ENCODE results near the gene RBBP8. TPM values are rescaled to one million over a fixed set of nuclear protein-coding genes. Genes with fewer than 3 reads are reported as not detected.

Gene RBBP8
- total RNA-seq, 1 experiment from 2014 or later: 65.2 TPM

DNA sequence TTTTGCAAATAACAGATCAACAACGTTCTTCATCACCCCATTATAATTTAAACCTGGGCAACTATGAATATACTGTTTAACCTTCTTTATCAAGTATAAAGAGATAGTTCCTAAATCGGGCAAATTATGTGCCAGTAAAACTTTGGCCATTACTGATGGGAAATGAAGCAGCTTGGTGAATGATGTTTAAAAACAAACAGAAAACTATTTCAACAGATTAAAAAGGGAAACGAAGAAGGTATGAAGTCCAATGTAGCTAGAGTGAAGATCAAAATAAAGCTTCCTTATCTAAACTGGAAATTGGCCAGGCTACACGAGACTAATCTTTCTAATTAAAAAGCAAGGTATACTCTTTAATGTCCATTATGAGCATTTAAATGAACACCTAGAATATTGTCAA lies 6.7 kb upstream of the RBBP8 start:
- Histone ChIP-seq H3K4me2 (ENCODE audit: insufficient read depth, insufficient read length, low read length) (no peak overlapping the region), H3K27ac (ENCODE audit: insufficient read length, low read depth, low read length) (no peak overlapping the region), H3K9me3 (ENCODE audit: control insufficient read depth, low read depth, low read length) (no peaks in the 10 kb centered on the region), H2BK15ac (ENCODE audit: low read depth, low read length) (no peak overlapping the region), H3K14ac (ENCODE audit: insufficient read depth, low read length) (no peak overlapping the region), H4K20me1 (ENCODE audit: control insufficient read depth, insufficient read depth, insufficient read length) (no peaks in the 10 kb centered on the region), H4K8ac (replicated peaks; ENCODE audit: insufficient read length, low read depth, low read length) (no peak overlapping the region), H4K91ac (ENCODE audit: insufficient read length, low read depth, low read length) (no peak overlapping the region), H2BK20ac (ENCODE audit: low read depth, low read length, poor library complexity, severe bottlenecking) (no peak overlapping the region), H2AK5ac (ENCODE audit: insufficient read length, low read length) (no peak overlapping the region), H3K4ac (ENCODE audit: low read depth, low read length) (no peak overlapping the region), H3K56ac (ENCODE audit: insufficient read length, low read depth, low read length) (no peak overlapping the region), H3K23ac (ENCODE audit: insufficient read length, low read depth, low read length) (no peak overlapping the region), H3K9ac (ENCODE audit: extremely low read depth, insufficient read length, low read length) (no peak overlapping the region), H3K27me3 (ENCODE audit: insufficient read depth, low read length) (no peaks in the 10 kb centered on the region), H2BK120ac (ENCODE audit: low read depth, low read length, poor library complexity, severe bottlenecking) (no peak overlapping the region), H2AFZ (ENCODE audit: low read length) (no peak overlapping the region), H2BK12ac (ENCODE audit: insufficient read length, low read depth, low read length) (no peak overlapping the region), H3T11ph (ENCODE audit: low read length) (no peak overlapping the region), H3K4me1 (ENCODE audit: insufficient read depth, low read length) (no peaks in the 10 kb centered on the region), H3K23me2 (ENCODE audit: insufficient read length, low read depth, low read length, poor library complexity, severe bottlenecking) (no peaks in the 10 kb centered on the region), H4K5ac (ENCODE audit: insufficient read length, low read depth, low read length) (no peak overlapping the region), H3K79me2 (ENCODE audit: insufficient read depth, low read length) (no peaks in the 10 kb centered on the region), H3K79me1 (ENCODE audit: insufficient read depth, low read depth, low read length, poor library complexity, severe bottlenecking) (no peaks in the 10 kb centered on the region), H3K18ac (ENCODE audit: insufficient read length, low read depth, low read length) (no peak overlapping the region), H2BK5ac (ENCODE audit: insufficient read length, low read length) (no peak overlapping the region)
- no peak for DNase-seq
- TF ChIP-seq, protein P1, sequence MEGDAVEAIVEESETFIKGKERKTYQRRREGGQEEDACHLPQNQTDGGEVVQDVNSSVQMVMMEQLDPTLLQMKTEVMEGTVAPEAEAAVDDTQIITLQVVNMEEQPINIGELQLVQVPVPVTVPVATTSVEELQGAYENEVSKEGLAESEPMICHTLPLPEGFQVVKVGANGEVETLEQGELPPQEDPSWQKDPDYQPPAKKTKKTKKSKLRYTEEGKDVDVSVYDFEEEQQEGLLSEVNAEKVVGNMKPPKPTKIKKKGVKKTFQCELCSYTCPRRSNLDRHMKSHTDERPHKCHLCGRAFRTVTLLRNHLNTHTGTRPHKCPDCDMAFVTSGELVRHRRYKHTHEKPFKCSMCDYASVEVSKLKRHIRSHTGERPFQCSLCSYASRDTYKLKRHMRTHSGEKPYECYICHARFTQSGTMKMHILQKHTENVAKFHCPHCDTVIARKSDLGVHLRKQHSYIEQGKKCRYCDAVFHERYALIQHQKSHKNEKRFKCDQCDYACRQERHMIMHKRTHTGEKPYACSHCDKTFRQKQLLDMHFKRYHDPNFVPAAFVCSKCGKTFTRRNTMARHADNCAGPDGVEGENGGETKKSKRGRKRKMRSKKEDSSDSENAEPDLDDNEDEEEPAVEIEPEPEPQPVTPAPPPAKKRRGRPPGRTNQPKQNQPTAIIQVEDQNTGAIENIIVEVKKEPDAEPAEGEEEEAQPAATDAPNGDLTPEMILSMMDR (conservative IDR thresholded peaks at IDR 0.05): no peak
- Mint-ChIP-seq H3K4me3 (no peak overlapping the region), H3K27ac (no peak overlapping the region), H3K36me3 (ENCODE audit: insufficient read depth in 1 of 3, low read depth in 3 of 3) (no peaks in the 10 kb centered on the region), H3K27me3 (ENCODE audit: low read depth) (no peaks in the 10 kb centered on the region), H3K4me1 (peaks cover 6 to 20% of the 10 kb centered on the region in 2 experiments), H3K9me3 (no peaks in the 10 kb centered on the region)
- WGBS (ENCODE audit: extremely low coverage, insufficient read length, low lambda C conversion rate): no CpG with 5 or more reads among the region's 4 CpGs

Measured in H9 (cell line).